ENCODE data around the gene PDK1. TPM values are rescaled to one million over a fixed set of nuclear protein-coding genes. Genes with fewer than 3 reads are reported as not detected.
"Not testable (repeated sequence)": the region's sequence is repeated elsewhere in the genome, so short reads cannot be mapped to it uniquely, and the experiment has no call there.

The PDK1 gene
- polyA plus RNA-seq, 2 of the 4 experiments (the other 2 are of a cell fraction): 1.2 to 12.9 TPM

DNA sequence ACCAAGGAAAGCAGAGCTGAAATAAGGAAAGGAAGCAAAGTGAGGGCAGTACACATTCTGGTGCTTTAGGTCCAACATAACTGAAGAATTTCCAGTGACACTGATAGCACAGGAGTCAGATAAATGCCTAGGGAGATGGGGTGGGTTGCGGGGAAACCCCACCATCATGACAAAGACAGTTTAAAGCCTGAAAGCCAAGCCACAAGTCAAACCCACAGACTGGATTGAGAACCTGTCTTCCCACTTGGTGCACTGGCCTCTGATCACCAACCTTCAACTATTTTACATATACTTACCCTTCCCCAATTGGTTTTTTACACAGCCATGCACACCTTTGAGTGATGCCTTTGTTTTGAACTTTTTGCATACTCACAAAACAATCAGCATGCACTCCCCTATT, 22.2 kb upstream of the PDK1 start:
- ChIA-PET POLR2A (no interaction called here), CTCF (interaction anchor here (1.3 kb wide), 2 partner anchors 12 to 361 kb away, joined by 3 read pairs; no protein-coding TSS in a partner anchor)
- no peak for DNase-seq (ENCODE audit: low read depth in 1 of 2, low spot score in 1 of 2)
- H3K4me2 ChIP-seq: no peak overlapping the region
- WGBS (ENCODE audit: missing lambda C conversion rate): 96% methylated on average over 1 of the region's 1 CpG
- no peak for ATAC-seq
- TF ChIP-seq HOXB13 (CRISPR knock-in tag; IDR thresholded peaks at IDR 0.05; ENCODE audit: low read depth) (no peak), EHF (CRISPR knock-in tag; IDR thresholded peaks at IDR 0.05) (no peak), HOXA7 (CRISPR knock-in tag; IDR thresholded peaks at IDR 0.05) (no peak), ZNF302 (CRISPR knock-in tag; IDR thresholded peaks at IDR 0.05) (no peak), NR3C1 (IDR thresholded peaks at IDR 0.05) (no peak), CHD2 (IDR thresholded peaks at IDR 0.05; ENCODE audit: low read length, partially characterized antibody) (no peak), ZSCAN20 (CRISPR knock-in tag; IDR thresholded peaks at IDR 0.05) (no peak), REST (IDR thresholded peaks at IDR 0.05) (no peak), PBX3 (IDR thresholded peaks at IDR 0.05) (no peak), KDM5A (IDR thresholded peaks at IDR 0.05) (no peak), MAZ (IDR thresholded peaks at IDR 0.05; ENCODE audit: borderline replicate concordance, low read depth, low read length) (no peak), RARB (CRISPR knock-in tag; IDR thresholded peaks at IDR 0.05) (no peak), JUNB (IDR thresholded peaks at IDR 0.05) (no peak), TFCP2L1 (CRISPR knock-in tag; IDR thresholded peaks at IDR 0.05) (no peak), CBX2 (IDR thresholded peaks at IDR 0.05; ENCODE audit: borderline replicate concordance, low read depth) (no peak), NPAS2 (CRISPR knock-in tag; IDR thresholded peaks at IDR 0.05; ENCODE audit: borderline replicate concordance) (no peak), HEYL (CRISPR knock-in tag; IDR thresholded peaks at IDR 0.05) (no peak), HOXB5 (CRISPR knock-in tag; IDR thresholded peaks at IDR 0.05) (no peak), KDM1A (IDR thresholded peaks at IDR 0.05; ENCODE audit: low read depth) (no peak)
- H3K4me3 ChIP-seq: no peak overlapping the region
- H3K9me3 ChIP-seq: no peaks in the 10 kb centered on the region
- no peak for FAIRE-seq
- H3K27ac ChIP-seq: no peak overlapping the region
- H3K4me1 ChIP-seq: no peaks in the 10 kb centered on the region

DNA sequence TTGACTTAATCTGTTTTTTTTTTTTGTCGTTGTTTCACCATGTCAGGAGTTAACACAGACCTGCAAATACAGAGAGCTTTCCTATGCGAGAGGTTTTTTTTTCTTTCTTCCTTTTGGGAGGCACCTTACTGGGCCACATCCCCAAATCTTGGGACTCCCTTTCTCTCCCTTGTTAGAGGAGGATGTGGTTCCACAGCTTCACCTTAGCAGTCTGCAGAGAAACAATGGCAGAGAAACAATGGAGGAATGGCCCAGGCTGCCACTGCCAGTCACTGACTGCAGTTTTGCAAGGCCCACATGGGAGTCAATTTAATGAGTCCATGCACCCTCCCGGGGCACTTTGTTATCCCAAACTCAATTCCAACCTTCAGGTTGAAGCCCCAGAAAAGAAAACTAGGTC, 20.8 kb upstream of the PDK1 start:
- CTCF ChIA-PET: no interaction called here
- FAIRE-seq: no peak

GRCh38 chr2:172537851-172538250, 18.0 kb upstream of the PDK1 start:
- H3K4me1 ChIP-seq; H3K4me2 ChIP-seq; FAIRE-seq; ATAC-seq; H3K4me3 ChIP-seq; H3K9me3 ChIP-seq; DNase-seq (ENCODE audit: low read depth in 1 of 2, low spot score in 1 of 2); POLR2A ChIA-PET; H3K27ac ChIP-seq; CTCF ChIA-PET: not testable (repeated sequence)
- 90% methylated on average over 2 of the region's 37 CpGs for WGBS (ENCODE audit: missing lambda C conversion rate)

More for the DNA sequence above, 20.8 kb upstream of the PDK1 start:
- no peak for DNase-seq (ENCODE audit: low read depth in 1 of 2, low spot score in 1 of 2)
- WGBS (ENCODE audit: missing lambda C conversion rate): 50% methylated on average over 3 of the region's 3 CpGs
- H3K27ac ChIP-seq: no peak overlapping the region
- no peaks in the 10 kb centered on the region for H3K4me1 ChIP-seq
- TF ChIP-seq MAFK (IDR thresholded peaks at IDR 0.05; ENCODE audit: partially characterized antibody) (no peak), FOXS1 (CRISPR knock-in tag; IDR thresholded peaks at IDR 0.05) (no peak), ZSCAN20 (CRISPR knock-in tag; IDR thresholded peaks at IDR 0.05) (no peak), TFCP2L1 (CRISPR knock-in tag; IDR thresholded peaks at IDR 0.05) (no peak), EHMT2 (IDR thresholded peaks at IDR 0.05; ENCODE audit: low read depth) (no peak), PHF8 (IDR thresholded peaks at IDR 0.05; ENCODE audit: borderline replicate concordance, low read depth) (no peak), RARB (CRISPR knock-in tag; IDR thresholded peaks at IDR 0.05) (no peak), NFE2L2 (conservative IDR thresholded peaks at IDR 0.05; ENCODE audit: low read length) (no peak), EP300 (IDR thresholded peaks at IDR 0.05) (no peak), CBX8 (IDR thresholded peaks at IDR 0.05) (no peak), USF2 (IDR thresholded peaks at IDR 0.05) (no peak), NPAS2 (CRISPR knock-in tag; IDR thresholded peaks at IDR 0.05; ENCODE audit: borderline replicate concordance) (no peak)
- H3K4me3 ChIP-seq: no peak overlapping the region
- H3K4me2 ChIP-seq: no peak overlapping the region
- ATAC-seq: no peak
- H3K9me3 ChIP-seq: no peaks in the 10 kb centered on the region
- POLR2A ChIA-PET: no interaction called here

Measured in A549 (cell line).